Measurements from ENCODE around the gene DEFB114. TPM values are rescaled to one million over a fixed set of nuclear protein-coding genes. Genes with fewer than 3 reads are reported as not detected.

The DEFB114 gene
- total RNA-seq: not detected

DNA sequence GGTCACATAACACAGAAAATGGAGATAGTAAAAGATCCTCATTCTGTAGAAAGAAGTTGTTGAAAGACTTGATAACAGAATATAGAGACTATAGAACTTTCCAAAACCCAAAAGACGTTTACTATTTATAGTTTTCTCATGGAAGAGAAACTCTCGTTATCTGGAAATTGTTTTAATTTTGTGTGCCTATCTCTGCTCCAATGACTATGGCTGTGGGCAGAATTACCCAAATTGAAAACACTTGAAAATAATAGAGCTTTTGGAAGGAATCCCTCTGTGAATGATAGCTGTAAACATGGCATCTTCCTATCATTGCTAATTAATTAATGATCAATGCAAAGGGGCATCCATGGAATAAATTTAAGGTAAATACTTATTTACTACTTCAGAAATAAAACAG lies at the start of gene DEFB114:
Gene DEFB114 (minus strand): TSS at position 101 of the 400 bp plus-strand sequence. CDS start 59 bp downstream, at position 42.
- Histone ChIP-seq H3K27ac (no peak within 1 kb of the TSS), H3K36me3 (no peaks in the 10 kb centered on the region), H3K4me1 (no peaks in the 10 kb centered on the region), H3K27me3 (no peaks in the 10 kb centered on the region), H3K4me3 (no peak within 1 kb of the TSS), H3K9me3 (no peaks in the 10 kb centered on the region)
- TF ChIP-seq, protein P1, sequence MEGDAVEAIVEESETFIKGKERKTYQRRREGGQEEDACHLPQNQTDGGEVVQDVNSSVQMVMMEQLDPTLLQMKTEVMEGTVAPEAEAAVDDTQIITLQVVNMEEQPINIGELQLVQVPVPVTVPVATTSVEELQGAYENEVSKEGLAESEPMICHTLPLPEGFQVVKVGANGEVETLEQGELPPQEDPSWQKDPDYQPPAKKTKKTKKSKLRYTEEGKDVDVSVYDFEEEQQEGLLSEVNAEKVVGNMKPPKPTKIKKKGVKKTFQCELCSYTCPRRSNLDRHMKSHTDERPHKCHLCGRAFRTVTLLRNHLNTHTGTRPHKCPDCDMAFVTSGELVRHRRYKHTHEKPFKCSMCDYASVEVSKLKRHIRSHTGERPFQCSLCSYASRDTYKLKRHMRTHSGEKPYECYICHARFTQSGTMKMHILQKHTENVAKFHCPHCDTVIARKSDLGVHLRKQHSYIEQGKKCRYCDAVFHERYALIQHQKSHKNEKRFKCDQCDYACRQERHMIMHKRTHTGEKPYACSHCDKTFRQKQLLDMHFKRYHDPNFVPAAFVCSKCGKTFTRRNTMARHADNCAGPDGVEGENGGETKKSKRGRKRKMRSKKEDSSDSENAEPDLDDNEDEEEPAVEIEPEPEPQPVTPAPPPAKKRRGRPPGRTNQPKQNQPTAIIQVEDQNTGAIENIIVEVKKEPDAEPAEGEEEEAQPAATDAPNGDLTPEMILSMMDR (IDR thresholded peaks at IDR 0.05): no peak
- no peak for DNase-seq (ENCODE audit: low spot score in 2 of 2)
- intact Hi-C loops (cut with DNase I): no loop called here

DNA sequence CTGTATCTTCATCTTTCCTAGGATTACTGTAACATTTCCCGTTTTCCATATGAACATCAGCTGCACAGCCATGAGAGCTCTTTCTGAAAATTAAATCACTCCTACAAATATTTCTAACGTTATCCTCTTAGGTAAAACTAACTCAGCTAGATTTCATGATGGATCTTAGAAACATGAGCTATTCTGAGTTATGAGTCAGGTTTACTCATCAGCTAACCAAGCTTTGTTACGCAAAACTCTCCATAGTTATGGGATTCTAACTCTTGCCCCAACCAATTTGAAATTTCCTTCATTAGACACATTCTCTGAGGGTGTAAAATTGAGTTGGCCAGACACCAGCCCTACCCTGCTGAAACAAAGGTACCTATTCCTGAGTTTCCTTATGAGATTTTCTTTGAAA lies 43.9 kb upstream of the DEFB114 start:
- no peaks in the 10 kb centered on the region for H3K27me3 ChIP-seq
- DNase-seq (ENCODE audit: low spot score in 2 of 2): no peak
- TF ChIP-seq, protein P1 (IDR thresholded peaks at IDR 0.05): no peak
- no peaks in the 10 kb centered on the region for H3K4me1 ChIP-seq
- H3K4me3 ChIP-seq: no peak overlapping the region
- no peaks in the 10 kb centered on the region for H3K36me3 ChIP-seq
- H3K27ac ChIP-seq: no peak overlapping the region
- intact Hi-C loops (cut with DNase I): no loop called here
- no peaks in the 10 kb centered on the region for H3K9me3 ChIP-seq

DNA sequence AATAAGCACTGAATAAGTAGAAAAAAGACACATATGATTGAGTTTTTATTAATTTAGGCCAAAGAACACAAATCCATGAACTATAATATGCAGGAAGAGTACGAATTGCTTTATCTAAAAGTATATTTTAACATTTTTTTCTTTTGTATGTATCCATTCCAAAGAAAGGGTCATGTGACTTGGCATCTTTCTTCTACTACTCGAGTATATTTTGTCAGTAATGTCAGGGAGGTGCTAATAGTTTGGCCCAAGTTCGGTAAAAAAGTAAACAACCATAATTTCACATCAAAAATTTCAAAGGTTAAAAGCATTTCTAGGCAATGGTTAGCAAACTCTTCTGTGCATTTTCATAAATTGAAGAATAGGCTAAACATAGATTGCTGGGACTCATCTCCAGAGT lies 39.2 kb upstream of the DEFB114 start:
- H3K36me3 ChIP-seq: no peaks in the 10 kb centered on the region
- no peaks in the 10 kb centered on the region for H3K27me3 ChIP-seq
- intact Hi-C loops (cut with DNase I): no loop called here
- no peaks in the 10 kb centered on the region for H3K4me1 ChIP-seq
- H3K9me3 ChIP-seq: no peaks in the 10 kb centered on the region
- DNase-seq (ENCODE audit: low spot score in 2 of 2): no peak
- no peak overlapping the region for H3K27ac ChIP-seq
- H3K4me3 ChIP-seq: no peak overlapping the region
- TF ChIP-seq, protein P1 (IDR thresholded peaks at IDR 0.05): no peak

DNA sequence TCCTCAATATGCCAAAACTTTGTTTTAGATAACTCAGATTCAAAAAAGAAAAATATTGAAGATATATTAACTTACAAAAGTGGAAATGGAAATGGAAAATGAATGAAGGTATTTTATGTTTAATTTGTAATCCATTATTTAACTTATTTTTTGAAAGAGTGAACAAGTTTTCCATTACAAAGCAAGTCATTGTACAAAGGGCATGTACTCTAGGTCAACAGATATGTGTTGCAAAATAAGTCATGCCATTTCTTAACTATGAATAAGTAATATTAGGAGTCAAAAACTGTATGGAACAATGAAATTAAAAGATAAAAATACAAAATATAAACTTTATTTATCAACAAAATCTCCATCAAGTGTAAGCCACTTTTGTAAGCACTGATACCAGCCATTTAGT lies 31.3 kb upstream of the DEFB114 start:
- DNase-seq (ENCODE audit: low spot score in 2 of 2): no peak
- Histone ChIP-seq H3K4me1 (no peaks in the 10 kb centered on the region), H3K36me3 (no peaks in the 10 kb centered on the region), H3K4me3 (no peak overlapping the region), H3K27me3 (no peaks in the 10 kb centered on the region), H3K27ac (no peak overlapping the region), H3K9me3 (no peaks in the 10 kb centered on the region)
- TF ChIP-seq, protein P1 (IDR thresholded peaks at IDR 0.05): no peak
- intact Hi-C loops (cut with DNase I): no loop called here

GRCh38 chr6:49988900-49989299 lies 24.9 kb upstream of the DEFB114 start:
- DNase-seq (ENCODE audit: low spot score in 2 of 2): no peak
- TF ChIP-seq, protein P1 (IDR thresholded peaks at IDR 0.05): no peak
- no peaks in the 10 kb centered on the region for H3K27me3 ChIP-seq

GRCh38 chr6:49987749-49988148 lies 23.8 kb upstream of the DEFB114 start:
- Histone ChIP-seq H3K36me3 (no peaks in the 10 kb centered on the region), H3K4me3 (no peak overlapping the region), H3K4me1 (no peaks in the 10 kb centered on the region), H3K27me3 (no peaks in the 10 kb centered on the region), H3K9me3 (no peaks in the 10 kb centered on the region), H3K27ac (no peak overlapping the region)
- intact Hi-C loops (cut with DNase I): no loop called here
- TF ChIP-seq, protein P1 (IDR thresholded peaks at IDR 0.05): no peak
- DNase-seq (ENCODE audit: low spot score in 2 of 2): no peak

More at GRCh38 chr6:49988900-49989299, 24.9 kb upstream of the DEFB114 start:
- H3K9me3 ChIP-seq: no peaks in the 10 kb centered on the region
- intact Hi-C loops (cut with DNase I): no loop called here
- H3K4me3 ChIP-seq: no peak overlapping the region
- H3K36me3 ChIP-seq: no peaks in the 10 kb centered on the region
- no peaks in the 10 kb centered on the region for H3K4me1 ChIP-seq
- no peak overlapping the region for H3K27ac ChIP-seq
